Ammon's horn (tissue), 1 donor: ENCODE measurements around the gene SCG3.
A peak's percentile ranks its signal among the peaks of the same experiment; 100 is the strongest.

Experiments used
- DNase-seq: peaks from one replicate; pipeline ENCODE4 v3.0.0-alpha.2; 2016; ENCODE audit warnings: low spot score

The SCG3 gene

GRCh38 chr15:51758645-51759044, 77.3 kb downstream of the SCG3 start:
- DNase-seq, result peak; percentile 82

- no peak for DNase-seq
These were observed 78.3 kb downstream of the SCG3 start for GRCh38 chr15:51759557-51760070.

- no peak for DNase-seq
These were observed 79.5 kb downstream of the SCG3 start for GRCh38 chr15:51760805-51761204.

- peak; percentile 94 for DNase-seq
These were observed 84.4 kb downstream of the SCG3 start for GRCh38 chr15:51765751-51766150.

- no peak for DNase-seq
These were observed 85.0 kb downstream of the SCG3 start for GRCh38 chr15:51766341-51766740.

- DNase-seq, result peak; percentile 32
These were observed 86.7 kb downstream of the SCG3 start for GRCh38 chr15:51768018-51768417.
